ENCODE results near the gene GRIK4.

GRIK4 gene

GRCh38 chr11:120688163-120688562 lies 176.6 kb downstream of the GRIK4 start:
- DNase-seq: no peak

- DNase-seq: no peak
Observed at GRCh38 chr11:120689596-120690275, 178.2 kb downstream of the GRIK4 start.

GRCh38 chr11:120690406-120690805 lies 178.9 kb downstream of the GRIK4 start:
- no peak for DNase-seq

- DNase-seq: no peak
Observed at GRCh38 chr11:120694726-120695125, 183.2 kb downstream of the GRIK4 start.

GRCh38 chr11:120695426-120695825 lies 183.9 kb downstream of the GRIK4 start:
- DNase-seq: no peak

- no peak for DNase-seq
Observed at GRCh38 chr11:120695939-120696338, 184.4 kb downstream of the GRIK4 start.

- no peak for DNase-seq
Observed at GRCh38 chr11:120696597-120697218, 185.2 kb downstream of the GRIK4 start.

GRCh38 chr11:120698918-120699317 lies 187.4 kb downstream of the GRIK4 start:
- no peak for DNase-seq

GRCh38 chr11:120702656-120703055 lies 191.1 kb downstream of the GRIK4 start:
- no peak for DNase-seq

- DNase-seq: no peak
Observed at GRCh38 chr11:120703358-120704152, 192.0 kb downstream of the GRIK4 start.

GRCh38 chr11:120704256-120704750 lies 192.8 kb downstream of the GRIK4 start:
- no peak for DNase-seq

GRCh38 chr11:120706257-120706656 lies 194.7 kb downstream of the GRIK4 start:
- no peak for DNase-seq

- DNase-seq: no peak
Observed at GRCh38 chr11:120707098-120707497, 195.6 kb downstream of the GRIK4 start.

GRCh38 chr11:120707663-120708062 lies 196.1 kb downstream of the GRIK4 start:
- DNase-seq: no peak

- no peak for DNase-seq
Observed at GRCh38 chr11:120708511-120709183, 197.1 kb downstream of the GRIK4 start.

GRCh38 chr11:120709808-120710207 lies 198.3 kb downstream of the GRIK4 start:
- no peak for DNase-seq

GRCh38 chr11:120710354-120711131 lies 199.0 kb downstream of the GRIK4 start:
- no peak for DNase-seq

GRCh38 chr11:120712014-120712413 lies 200.5 kb downstream of the GRIK4 start:
- no peak for DNase-seq

GRCh38 chr11:120712881-120713280 lies 201.3 kb downstream of the GRIK4 start:
- no peak for DNase-seq

- DNase-seq: no peak
Observed at GRCh38 chr11:120713296-120713695, 201.7 kb downstream of the GRIK4 start.

GRCh38 chr11:120714438-120714837 lies 202.9 kb downstream of the GRIK4 start:
- DNase-seq: no peak

- DNase-seq: no peak
Observed at GRCh38 chr11:120715239-120715638, 203.7 kb downstream of the GRIK4 start.
